Spinal cord (tissue), 10 donors: Measurements from ENCODE around the gene RGS5. TPM values are rescaled to one million over a fixed set of nuclear protein-coding genes. Genes with fewer than 3 reads are reported as not detected.

ENCODE experiments used
- DNase-seq, 6 donors: peaks; one replicate each; pipeline versions ENCODE4 v3.0.0 to v3.0.0-alpha.2; 2013 to 2015; ENCODE audit warnings: low spot score in 6 of 6, low read depth in 4 of 6
- H3K27ac ChIP-seq: one replicate; pipeline ENCODE4 v1.5.1; 2013; ENCODE audit warnings: low read depth, low read length, control low read depth
- H3K27me3 ChIP-seq: one replicate; pipeline ENCODE4 v1.6.1; 2013; ENCODE audit warnings: low read length; ENCODE audit not compliant: control insufficient read depth, insufficient read depth
- H3K36me3 ChIP-seq: one replicate; pipeline ENCODE4 v1.6.1; 2013; ENCODE audit warnings: low read length; ENCODE audit not compliant: control insufficient read depth, insufficient read depth
- H3K4me1 ChIP-seq: one replicate; pipeline ENCODE4 v1.6.1; 2013; ENCODE audit warnings: low read length; ENCODE audit not compliant: control insufficient read depth, insufficient read depth
- H3K4me3 ChIP-seq: one replicate; pipeline ENCODE4 v1.5.1; 2013; ENCODE audit warnings: low read depth, low read length, control low read depth
- H3K9me3 ChIP-seq: one replicate; pipeline ENCODE4 v1.6.1; 2013; ENCODE audit warnings: low read length; ENCODE audit not compliant: control insufficient read depth, insufficient read depth
- WGBS: methylation state at CpG from one replicate; pipeline ENCODE4 v1.1.5; 2013; ENCODE audit warnings: missing lambda C conversion rate; ENCODE audit not compliant: insufficient coverage; 5-methylcytosine and 5-hydroxymethylcytosine counted together
- polyA plus RNA-seq, 2 donors: library from polyadenylated mRNA; unstranded; fragments of 120-200 nt; gene quantifications; one replicate each; pipeline ENCODE4 v1.2.1, GENCODE V29; 2013; ENCODE audit not compliant: insufficient read length in 2 of 2
- total RNA-seq, 2 donors: library from RNA; depleted of rRNA in 1 of 2; stranded (reverse); fragments of 120-200 nt in 1 of 2; fragments of >200 nt in 1 of 2; gene quantifications; one replicate each; pipeline versions ENCODE4 v1.2.3 to v1.2.4, GENCODE V29; 2013 to 2014
- donor health status: healthy.

RGS5 gene
- total and polyA plus RNA-seq, 4 donors: 22.6 to 69.5 (median 29.0) TPM

DNA sequence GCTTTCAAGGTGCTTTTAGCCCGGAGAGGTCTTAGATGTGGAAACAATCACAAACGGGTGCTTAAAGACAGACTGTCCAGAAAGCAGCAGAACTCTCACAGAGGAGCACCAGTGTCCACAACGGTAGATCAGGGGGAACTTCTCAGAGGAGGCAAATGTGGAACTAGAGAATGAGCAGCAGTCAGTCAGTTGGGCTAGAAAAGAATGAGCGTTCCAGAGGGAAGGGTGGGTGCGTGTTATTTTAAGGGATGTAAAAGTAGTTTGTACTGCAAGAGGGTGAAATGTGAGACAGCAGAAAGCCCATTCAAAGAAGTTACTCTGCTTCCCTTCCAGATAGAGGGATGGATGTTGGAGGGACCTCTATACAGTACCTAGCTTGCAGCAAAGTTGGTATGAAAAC is 30.9 kb downstream of the RGS5 start:
- Histone ChIP-seq H3K4me1 (no peaks in the 10 kb centered on the region), H3K4me3 (no peak overlapping the region), H3K36me3 (no peaks in the 10 kb centered on the region), H3K27ac (no peak overlapping the region), H3K27me3 (no peaks in the 10 kb centered on the region), H3K9me3 (no peaks in the 10 kb centered on the region)
- no peak for DNase-seq
- WGBS: 84% methylated on average over 5 of the region's 5 CpGs

DNA sequence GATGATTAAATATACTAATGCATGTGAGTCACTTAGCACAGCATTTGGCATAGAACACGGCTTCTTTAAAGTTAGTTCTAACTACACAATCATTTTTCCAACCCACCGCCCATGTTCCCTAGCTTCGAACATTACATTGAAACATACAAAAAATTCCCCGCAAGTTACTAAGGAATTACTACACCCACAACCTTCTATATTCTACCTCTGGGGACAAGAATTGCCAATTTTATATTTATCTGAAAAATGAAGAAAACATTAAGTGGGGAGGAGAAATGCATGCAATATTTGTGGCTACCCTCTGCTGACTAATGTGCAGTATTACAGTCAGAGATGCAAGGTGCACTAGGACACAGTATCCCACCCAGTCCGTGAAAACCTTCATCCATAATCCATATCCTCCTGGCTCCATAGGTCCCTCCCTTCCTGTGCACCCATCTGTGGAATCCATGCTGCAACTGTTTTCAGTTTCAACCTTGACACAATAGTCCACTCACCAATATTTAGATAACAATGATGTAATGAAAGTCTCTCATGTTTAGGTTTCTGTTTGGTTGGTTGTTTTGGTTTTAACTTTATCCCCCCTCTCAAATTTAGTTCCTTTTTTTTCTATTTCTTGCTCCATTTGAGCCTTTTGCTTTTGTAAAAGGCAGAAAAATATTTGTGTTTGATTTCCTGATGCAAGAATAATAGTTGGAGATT is 31.6 kb downstream of the RGS5 start:
- Histone ChIP-seq H3K27me3 (no peaks in the 10 kb centered on the region), H3K27ac (no peak overlapping the region), H3K9me3 (no peaks in the 10 kb centered on the region), H3K4me3 (no peak overlapping the region), H3K4me1 (no peaks in the 10 kb centered on the region), H3K36me3 (no peaks in the 10 kb centered on the region)
- 57% methylated on average over 1 of the region's 5 CpGs for WGBS
- peak in 1 of 6 donors; percentile 17 for DNase-seq

GRCh38 chr1:163170331-163170730 is 32.4 kb downstream of the RGS5 start:
- H3K9me3 ChIP-seq: no peaks in the 10 kb centered on the region
- H3K36me3 ChIP-seq: no peaks in the 10 kb centered on the region
- no peak overlapping the region for H3K27ac ChIP-seq
- H3K4me1 ChIP-seq: no peaks in the 10 kb centered on the region
- no peak overlapping the region for H3K4me3 ChIP-seq
- DNase-seq: no peak
- H3K27me3 ChIP-seq: no peaks in the 10 kb centered on the region
- WGBS: no CpG with 5 or more reads among the region's 1 CpG

GRCh38 chr1:163169553-163169952 is 33.2 kb downstream of the RGS5 start:
- DNase-seq: no peak
- H3K4me1 ChIP-seq: no peaks in the 10 kb centered on the region
- no peak overlapping the region for H3K27ac ChIP-seq
- no peak overlapping the region for H3K4me3 ChIP-seq
- no peaks in the 10 kb centered on the region for H3K9me3 ChIP-seq
- H3K27me3 ChIP-seq: no peaks in the 10 kb centered on the region
- H3K36me3 ChIP-seq: no peaks in the 10 kb centered on the region
- WGBS: no CpG with 5 or more reads among the region's 1 CpG

GRCh38 chr1:163168053-163168452 is 34.7 kb downstream of the RGS5 start:
- no CpG with 5 or more reads among the region's 1 CpG for WGBS
- Histone ChIP-seq H3K27ac (no peak overlapping the region), H3K4me1 (no peaks in the 10 kb centered on the region), H3K36me3 (no peaks in the 10 kb centered on the region), H3K9me3 (no peaks in the 10 kb centered on the region), H3K27me3 (no peaks in the 10 kb centered on the region), H3K4me3 (no peak overlapping the region)
- peak in 2 of 6 donors; percentile 6 to 27 for DNase-seq

GRCh38 chr1:163166886-163167555 is 35.7 kb downstream of the RGS5 start:
- no peak overlapping the region for H3K27ac ChIP-seq
- no peaks in the 10 kb centered on the region for H3K9me3 ChIP-seq
- no CpG with 5 or more reads among the region's 6 CpGs for WGBS
- DNase-seq: peak in 1 of 6 donors; percentile 8
- H3K4me1 ChIP-seq: no peaks in the 10 kb centered on the region
- no peaks in the 10 kb centered on the region for H3K27me3 ChIP-seq
- no peak overlapping the region for H3K4me3 ChIP-seq
- no peaks in the 10 kb centered on the region for H3K36me3 ChIP-seq

- Histone ChIP-seq H3K36me3 (no peaks in the 10 kb centered on the region), H3K9me3 (no peaks in the 10 kb centered on the region), H3K4me1 (no peaks in the 10 kb centered on the region), H3K27me3 (no peaks in the 10 kb centered on the region), H3K4me3 (no peak overlapping the region), H3K27ac (no peak overlapping the region)
- no CpG with 5 or more reads among the region's 2 CpGs for whole genome bisulfite sequencing
- no peak for DNase-seq
These were observed 37.6 kb downstream of the RGS5 start for GRCh38 chr1:163165119-163165518.

DNA sequence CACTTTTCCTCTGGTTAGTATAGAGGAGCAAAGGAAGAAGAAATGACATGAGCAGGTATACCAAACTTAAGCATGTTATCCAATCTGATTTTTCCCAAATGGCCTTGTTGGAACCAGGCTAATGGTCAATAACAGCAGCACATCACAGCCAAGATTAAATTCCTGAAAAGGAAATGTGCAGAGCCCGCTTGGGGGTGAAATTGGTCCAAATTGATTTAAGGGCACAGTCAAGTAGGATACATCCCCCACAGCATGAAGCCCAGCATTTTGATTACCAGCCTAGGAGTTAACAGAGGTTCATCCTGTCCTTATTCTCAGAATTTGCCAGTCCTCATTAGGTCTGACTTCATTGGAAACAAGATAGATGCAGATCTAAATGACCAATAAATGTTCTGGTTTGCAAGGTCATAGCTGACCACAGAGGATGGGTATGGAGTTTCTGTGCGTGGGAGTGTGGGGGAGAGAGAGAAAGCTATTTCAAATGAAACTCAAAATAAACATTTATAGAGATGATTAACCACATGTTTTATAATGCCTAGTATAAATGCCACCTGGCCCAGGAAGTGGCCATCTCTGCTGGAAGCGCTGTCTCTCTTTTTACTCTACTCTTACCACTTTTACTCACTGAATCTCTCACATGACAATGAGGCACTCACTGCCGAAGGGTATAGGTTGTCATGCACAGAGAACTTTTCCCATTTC is 38.7 kb downstream of the RGS5 start:
- no peak overlapping the region for H3K27ac ChIP-seq
- H3K4me1 ChIP-seq: no peaks in the 10 kb centered on the region
- no peaks in the 10 kb centered on the region for H3K9me3 ChIP-seq
- peak in 1 of 6 donors; percentile 7 for DNase-seq
- no peak overlapping the region for H3K4me3 ChIP-seq
- no peaks in the 10 kb centered on the region for H3K27me3 ChIP-seq
- 89% methylated on average over 1 of the region's 4 CpGs for WGBS
- H3K36me3 ChIP-seq: no peaks in the 10 kb centered on the region

GRCh38 chr1:163163163-163163562 is 39.6 kb downstream of the RGS5 start:
- Histone ChIP-seq H3K27ac (no peak overlapping the region), H3K4me1 (no peaks in the 10 kb centered on the region), H3K27me3 (no peaks in the 10 kb centered on the region), H3K4me3 (no peak overlapping the region), H3K9me3 (no peaks in the 10 kb centered on the region), H3K36me3 (no peaks in the 10 kb centered on the region)
- WGBS: no CpG with 5 or more reads among the region's 4 CpGs
- no peak for DNase-seq
